H9 (cell line): Measurements from ENCODE around the gene POT1. TPM values are rescaled to one million over a fixed set of nuclear protein-coding genes. Genes with fewer than 3 reads are reported as not detected.

Experiments
- DNase-seq: peaks from one replicate; pipeline ENCODE4 v3.0.0-alpha.2; 2017
- H2AFZ ChIP-seq: one replicate; pipeline ENCODE4 v1.6.1; 2013; ENCODE audit warnings: mild to moderate bottlenecking, low read length, control low read depth, moderate library complexity
- H2AK5ac ChIP-seq: 2 replicates; pipeline ENCODE4 v1.6.1; 2013; ENCODE audit warnings: low read length, control low read depth, mixed read lengths; ENCODE audit not compliant: insufficient read length
- H2BK120ac ChIP-seq: one replicate; pipeline ENCODE4 v1.6.1; 2013; ENCODE audit warnings: low read depth, mild to moderate bottlenecking, low read length, control low read depth, inconsistent platforms; ENCODE audit not compliant: poor library complexity, severe bottlenecking
- H2BK12ac ChIP-seq: 2 replicates; pipeline ENCODE4 v1.6.1; 2013; ENCODE audit warnings: low read length, control low read depth, mixed read lengths, low read depth; ENCODE audit not compliant: insufficient read length
- H2BK15ac ChIP-seq: 2 replicates; pipeline ENCODE4 v1.6.1; 2013; ENCODE audit warnings: low read depth, low read length, control low read depth
- H2BK20ac ChIP-seq: one replicate; pipeline ENCODE4 v1.6.1; 2013; ENCODE audit warnings: low read depth, mild to moderate bottlenecking, low read length, control low read depth, inconsistent platforms; ENCODE audit not compliant: poor library complexity, severe bottlenecking
- H2BK5ac ChIP-seq: 2 replicates; pipeline ENCODE4 v1.6.1; 2013; ENCODE audit warnings: low read length, control low read depth, mixed read lengths; ENCODE audit not compliant: insufficient read length
- H3K14ac ChIP-seq: 2 replicates; pipeline ENCODE4 v1.6.1; 2013; ENCODE audit warnings: low read length, control low read depth; ENCODE audit not compliant: insufficient read depth
- H3K18ac ChIP-seq: 2 replicates; pipeline ENCODE4 v1.6.1; 2013; ENCODE audit warnings: low read depth, mild to moderate bottlenecking, mixed read lengths, low read length, control low read depth; ENCODE audit not compliant: insufficient read length
- H3K23ac ChIP-seq: 2 replicates; pipeline ENCODE4 v1.6.1; 2013; ENCODE audit warnings: low read length, control low read depth, mixed read lengths, low read depth; ENCODE audit not compliant: insufficient read length
- H3K23me2 ChIP-seq: 2 replicates; pipeline ENCODE4 v1.6.1; 2013; ENCODE audit warnings: low read depth, mild to moderate bottlenecking, mixed read lengths, low read length, control low read depth; ENCODE audit not compliant: insufficient read length, poor library complexity, severe bottlenecking
- H3K27ac ChIP-seq: 2 replicates; pipeline ENCODE4 v1.5.1; 2013; ENCODE audit warnings: low read length, control low read depth, mixed read lengths, low read depth; ENCODE audit not compliant: insufficient read length
- H3K27me3 ChIP-seq: 2 replicates; pipeline ENCODE4 v1.6.1; 2013; ENCODE audit warnings: low read length, control low read depth, inconsistent platforms; ENCODE audit not compliant: insufficient read depth
- H3K4ac ChIP-seq: 2 replicates; pipeline ENCODE4 v1.6.1; 2013; ENCODE audit warnings: low read depth, mild to moderate bottlenecking, control low read depth, inconsistent platforms, low read length, moderate library complexity
- H3K4me1 ChIP-seq: 2 replicates; pipeline ENCODE4 v1.6.1; 2013; ENCODE audit warnings: low read length, control low read depth, inconsistent platforms; ENCODE audit not compliant: insufficient read depth
- H3K4me2 ChIP-seq: 2 replicates; pipeline ENCODE4 v1.6.1; 2013; ENCODE audit warnings: low read length, control low read depth, mixed read lengths; ENCODE audit not compliant: insufficient read length, insufficient read depth
- H3K56ac ChIP-seq: 2 replicates; pipeline ENCODE4 v1.6.1; 2013; ENCODE audit warnings: low read depth, mild to moderate bottlenecking, mixed read lengths, low read length, control low read depth; ENCODE audit not compliant: insufficient read length
- H3K79me1 ChIP-seq: 2 replicates; pipeline ENCODE4 v1.6.1; 2013; ENCODE audit warnings: low read depth, mild to moderate bottlenecking, moderate library complexity, low read length, control low read depth, inconsistent platforms; ENCODE audit not compliant: insufficient read depth, poor library complexity, severe bottlenecking
- H3K79me2 ChIP-seq: 2 replicates; pipeline ENCODE4 v1.6.1; 2013; ENCODE audit warnings: low read length, control low read depth, inconsistent platforms; ENCODE audit not compliant: insufficient read depth
- H3K9ac ChIP-seq: 2 replicates; pipeline ENCODE4 v1.6.1; 2013; ENCODE audit warnings: low read length, control low read depth, mixed read lengths; ENCODE audit not compliant: insufficient read length; ENCODE audit errors: extremely low read depth
- H3K9me3 ChIP-seq: one replicate; pipeline ENCODE4 v1.6.1; 2013; ENCODE audit warnings: low read depth, low read length, inconsistent platforms; ENCODE audit not compliant: control insufficient read depth
- H3T11ph ChIP-seq: one replicate; pipeline ENCODE4 v1.6.1; 2013; ENCODE audit warnings: mild to moderate bottlenecking, low read length, control low read depth, inconsistent platforms
- H4K20me1 ChIP-seq: one replicate; pipeline ENCODE4 v1.6.1; 2013; ENCODE audit not compliant: control insufficient read depth, insufficient read length, insufficient read depth
- H4K5ac ChIP-seq: 2 replicates; pipeline ENCODE4 v1.6.1; 2013; ENCODE audit warnings: low read depth, mild to moderate bottlenecking, mixed read lengths, low read length, control low read depth; ENCODE audit not compliant: insufficient read length
- H4K8ac ChIP-seq: replicated peaks from 2 replicates; pipeline ENCODE4 v1.6.1; 2013; ENCODE audit warnings: low read length, control low read depth, mixed read lengths, low read depth; ENCODE audit not compliant: insufficient read length
- H4K91ac ChIP-seq: 2 replicates; pipeline ENCODE4 v1.6.1; 2013; ENCODE audit warnings: low read depth, mild to moderate bottlenecking, moderate library complexity, mixed read lengths, low read length, control low read depth; ENCODE audit not compliant: insufficient read length
- H3K27ac Mint-ChIP-seq, 3 experiments: 2 replicates in 2 of 3; 3 replicates in 1 of 3; pipeline ENCODE4 v1.8.0; 2020 to 2021; ENCODE audit warnings: mixed read lengths in 3 of 3, mild to moderate bottlenecking in 1 of 3, moderate library complexity in 1 of 3
- H3K27me3 Mint-ChIP-seq: 2 replicates; pipeline ENCODE4 v1.8.0; 2021; ENCODE audit warnings: low read depth, mild to moderate bottlenecking, moderate library complexity, mixed read lengths
- H3K36me3 Mint-ChIP-seq, 3 experiments: 2 replicates in 2 of 3; 3 replicates in 1 of 3; pipeline ENCODE4 v1.8.0; 2020 to 2021; ENCODE audit warnings: low read depth in 3 of 3, mixed read lengths in 3 of 3; ENCODE audit not compliant: insufficient read depth in 1 of 3
- H3K4me1 Mint-ChIP-seq, 2 experiments: 2 replicates each; pipeline ENCODE4 v1.8.0; 2020; ENCODE audit warnings: mixed read lengths in 2 of 2
- H3K4me3 Mint-ChIP-seq, 2 experiments: 2 replicates in 1 of 2; 3 replicates in 1 of 2; pipeline ENCODE4 v1.8.0; 2020 to 2021; ENCODE audit warnings: mild to moderate bottlenecking in 2 of 2, mixed read lengths in 2 of 2, moderate library complexity in 1 of 2
- H3K9me3 Mint-ChIP-seq, 2 experiments: 2 replicates in 1 of 2; 3 replicates in 1 of 2; pipeline ENCODE4 v1.8.0; 2020; ENCODE audit warnings: mild to moderate bottlenecking in 2 of 2, mixed read lengths in 2 of 2, moderate library complexity in 1 of 2
- CTCF ChIP-seq: fragments of 200-600 bp; sonication (generic); conservative IDR thresholded peaks from 3 replicates; pipeline ENCODE4 v1.8.0; 2021; ENCODE audit warnings: antibody characterized with exemption, mild to moderate bottlenecking
- WGBS: extraction: QIAGEN DNeasy Blood & Tissue Kit; methylation state at CpG from one replicate; pipeline ENCODE4 v1.1.7; 2013; ENCODE audit warnings: missing lambda C conversion rate, low lambda C conversion rate, mixed read lengths; ENCODE audit not compliant: insufficient read length; ENCODE audit errors: extremely low coverage; 5-methylcytosine and 5-hydroxymethylcytosine counted together
- total RNA-seq: library from RNA; stranded (reverse); gene quantifications from 2 replicates; pipeline ENCODE4 v1.2.1, GENCODE V29; 2021

POT1 gene
- total RNA-seq, 1 experiment from 2014 or later: 23.4 TPM

DNA sequence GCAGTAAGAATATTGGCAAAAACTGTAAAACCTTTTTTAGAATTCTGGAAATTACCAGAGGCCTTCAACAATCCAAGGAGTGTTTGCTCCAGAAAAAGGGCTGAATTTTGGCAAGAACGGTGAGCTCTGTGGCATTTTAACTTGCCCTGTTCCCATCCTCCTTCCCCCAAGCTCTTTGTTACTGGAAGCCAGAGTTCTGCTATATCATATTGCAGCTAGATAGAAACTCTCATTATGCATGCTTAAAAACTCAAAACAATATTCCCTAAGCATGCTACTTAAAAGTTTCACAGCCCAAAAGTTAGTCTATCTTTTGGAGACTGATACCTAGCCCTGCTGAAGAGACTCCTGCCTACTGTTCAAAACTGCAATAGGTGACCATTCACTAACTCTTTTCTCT, 93.5 kb downstream of the POT1 start:
- no peak for DNase-seq
- Mint-ChIP-seq H3K4me3 (no peak overlapping the region), H3K27me3 (no peaks in the 10 kb centered on the region), H3K9me3 (no peaks in the 10 kb centered on the region), H3K27ac (peak overlapping the region in 1 of 3 experiments; percentile 34; a peak in 1 of 7 replicates), H3K4me1 (peaks cover 6 to 11% of the 10 kb centered on the region in 2 experiments), H3K36me3 (peaks cover 5 to 20% (median 17%) of the 10 kb centered on the region in 3 experiments; a peak in 6 of 7 replicates)
- H4K5ac ChIP-seq: no peak overlapping the region
- H3K56ac ChIP-seq: no peak overlapping the region
- H3K18ac ChIP-seq: no peak overlapping the region
- no peak overlapping the region for H2BK12ac ChIP-seq
- H3K4ac ChIP-seq: no peak overlapping the region
- H2AFZ ChIP-seq: no peak overlapping the region
- H4K91ac ChIP-seq: no peak overlapping the region
- WGBS: no CpG with 5 or more reads among the region's 1 CpG
- no peaks in the 10 kb centered on the region for H3K23me2 ChIP-seq
- H2BK5ac ChIP-seq: no peak overlapping the region
- no peak overlapping the region for H3K23ac ChIP-seq
- no peak overlapping the region for H3K4me2 ChIP-seq
- no peak overlapping the region for H2BK15ac ChIP-seq
- no peak overlapping the region for H3K9ac ChIP-seq
- no peak overlapping the region for H3K14ac ChIP-seq
- TF ChIP-seq CTCF: no peak
- no peak overlapping the region for H2AK5ac ChIP-seq
- no peak overlapping the region for H2BK120ac ChIP-seq
- no peaks in the 10 kb centered on the region for H3K9me3 ChIP-seq
- no peaks in the 10 kb centered on the region for H3K79me2 ChIP-seq
- H3T11ph ChIP-seq: no peak overlapping the region
- H2BK20ac ChIP-seq: no peak overlapping the region
- no peak overlapping the region for H3K27ac ChIP-seq
- no peaks in the 10 kb centered on the region for H3K4me1 ChIP-seq
- no peaks in the 10 kb centered on the region for H4K20me1 ChIP-seq
- H3K79me1 ChIP-seq: no peaks in the 10 kb centered on the region
- H3K27me3 ChIP-seq: no peaks in the 10 kb centered on the region
- H4K8ac ChIP-seq: no peak overlapping the region
